H54 (cell line): Measurements from ENCODE around the gene RASA3.

ENCODE experiments used
- DNase-seq: peaks from one replicate; pipeline ENCODE4 v3.0.0; 2011; ENCODE audit warnings: low spot score, mixed read lengths; ENCODE audit not compliant: insufficient read length
- FAIRE-seq: peaks from 3 replicates; lab custom pipeline; 2011; peaks lifted over from hg19 to GRCh38; lab: Jason Lieb, UNC
- POLR2A ChIP-seq: IDR thresholded peaks from 2 replicates; pipeline ENCODE4 v1.6.1; 2011; ENCODE audit warnings: low read depth, mild to moderate bottlenecking, low read length

RASA3 gene

GRCh38 chr13:113972451-113973217 lies 159.8 kb downstream of the RASA3 start:
- FAIRE-seq (no peak), DNase-seq (no peak)
- TF ChIP-seq POLR2A = no peak

- no peak for TF ChIP-seq POLR2A
- no peak for FAIRE-seq
Measured at GRCh38 chr13:113971471-113972231, 160.8 kb downstream of the RASA3 start.

DNA sequence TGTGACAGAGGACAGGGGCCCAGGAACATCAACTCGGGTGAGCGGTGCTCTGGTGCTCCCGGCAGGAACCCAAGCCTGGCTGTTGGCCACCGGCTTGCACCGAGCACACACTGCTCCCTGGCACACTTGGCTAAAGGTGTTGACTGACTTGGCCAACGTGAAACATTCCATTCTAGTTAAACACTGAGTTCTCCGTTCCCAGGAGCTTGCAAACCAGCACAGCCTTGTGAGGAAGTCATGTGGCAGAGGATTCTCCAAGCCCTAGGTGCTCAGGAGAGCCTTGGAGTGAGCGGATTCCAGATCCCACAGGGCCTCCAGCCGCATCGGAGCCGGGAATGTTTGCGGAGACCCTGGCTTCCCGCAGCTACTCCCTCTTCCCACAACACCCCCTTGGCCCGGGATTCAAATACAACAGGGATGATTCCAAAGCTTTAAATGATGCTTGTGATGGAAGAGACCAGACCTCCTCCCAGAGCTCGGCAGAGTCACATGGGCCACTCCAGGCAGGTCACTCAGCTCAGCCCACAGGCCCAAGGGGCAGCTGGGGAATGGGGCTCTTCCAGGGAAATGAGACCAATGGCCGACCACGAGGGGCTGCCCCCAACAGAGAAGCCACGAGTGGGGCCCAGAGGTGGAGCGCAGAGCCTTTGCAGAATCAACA lies 161.5 kb downstream of the RASA3 start:
- DNase-seq (no peak), FAIRE-seq (no peak)
- no peak for TF ChIP-seq POLR2A

More at GRCh38 chr13:113971471-113972231, 160.8 kb downstream of the RASA3 start:
- no peak for DNase-seq

- no peak for DNase-seq
- no peak for FAIRE-seq
- TF ChIP-seq POLR2A = no peak
Measured at GRCh38 chr13:113969973-113970611, 162.3 kb downstream of the RASA3 start.

GRCh38 chr13:113969311-113969972 lies 163.0 kb downstream of the RASA3 start:
- no peak for DNase-seq
- TF ChIP-seq POLR2A = no peak
- no peak for FAIRE-seq

DNA sequence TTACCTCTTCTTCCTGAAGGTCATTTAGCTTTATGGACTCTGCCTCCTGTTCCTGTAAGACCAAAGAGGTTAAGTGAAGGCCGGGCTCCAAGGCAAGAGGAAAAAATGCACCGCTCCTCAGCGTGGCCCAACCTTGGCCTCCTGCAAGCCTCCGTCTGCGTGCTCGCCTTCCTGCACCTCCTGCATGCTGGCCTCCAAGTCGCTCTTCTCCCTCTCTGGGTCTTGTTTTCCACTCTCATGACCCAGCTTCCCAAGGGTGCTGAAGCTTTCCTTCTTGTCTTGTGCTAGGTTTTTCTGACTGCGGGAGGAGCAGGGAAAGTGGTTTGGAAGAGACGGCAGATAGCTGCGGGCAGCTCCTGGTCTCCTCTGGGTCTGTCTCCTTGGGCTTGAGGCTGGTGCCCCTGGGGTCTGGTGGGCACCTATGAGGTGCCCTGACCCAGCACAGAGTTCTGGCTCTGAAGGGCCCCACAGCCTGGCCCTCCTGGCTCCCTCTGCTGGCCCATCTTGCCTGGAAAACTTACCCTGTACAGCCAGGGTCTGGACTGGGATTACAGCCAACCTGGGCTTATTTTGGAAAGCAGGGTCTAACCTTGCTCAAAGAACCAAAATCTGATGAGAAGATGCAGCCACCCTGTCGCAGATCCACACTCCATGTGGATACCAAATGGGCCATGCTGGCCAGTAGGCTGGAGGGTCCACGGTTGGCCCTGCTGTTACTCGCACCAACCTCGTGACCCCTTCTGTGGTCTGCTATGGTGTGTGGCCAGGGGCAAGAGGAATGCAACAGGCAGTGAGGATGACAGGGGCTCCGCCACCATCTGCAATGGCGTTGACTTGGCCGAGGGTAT lies 163.7 kb downstream of the RASA3 start:
- DNase-seq (no peak), FAIRE-seq (no peak)
- no peak for TF ChIP-seq POLR2A

GRCh38 chr13:113967729-113968462 lies 164.5 kb downstream of the RASA3 start:
- no peak for FAIRE-seq

DNA sequence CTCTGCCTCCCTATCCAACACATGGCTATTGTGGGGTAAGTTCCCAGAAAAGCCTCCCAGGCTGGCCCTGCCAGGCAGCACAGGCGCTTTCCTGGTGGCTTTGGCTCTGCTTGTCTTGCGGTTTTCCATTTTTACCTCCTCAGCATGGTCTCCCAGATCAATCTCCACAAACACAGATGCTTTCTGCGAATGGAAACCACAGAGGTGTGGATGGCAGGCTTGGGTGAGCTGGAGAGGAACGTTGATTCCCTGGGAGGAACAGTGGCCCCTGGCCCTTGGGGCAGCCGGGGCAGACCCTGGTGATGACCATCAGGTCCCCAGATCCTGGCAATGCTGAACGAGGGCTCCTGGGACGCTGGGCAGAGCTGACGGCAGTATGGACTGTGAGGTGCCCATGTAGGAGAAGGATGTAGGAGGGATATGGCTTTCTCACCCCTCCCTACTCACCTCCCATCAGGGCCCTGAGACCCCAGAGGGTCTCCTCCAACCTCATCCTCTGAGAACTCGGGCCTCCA lies 165.2 kb downstream of the RASA3 start:
- no peak for FAIRE-seq
- no peak for DNase-seq
- no peak for TF ChIP-seq POLR2A

More at GRCh38 chr13:113967729-113968462, 164.5 kb downstream of the RASA3 start:
- TF ChIP-seq POLR2A = no peak
- DNase-seq = no peak

GRCh38 chr13:113965968-113966884 lies 166.2 kb downstream of the RASA3 start:
- no peak for FAIRE-seq
- no peak for TF ChIP-seq POLR2A

DNA sequence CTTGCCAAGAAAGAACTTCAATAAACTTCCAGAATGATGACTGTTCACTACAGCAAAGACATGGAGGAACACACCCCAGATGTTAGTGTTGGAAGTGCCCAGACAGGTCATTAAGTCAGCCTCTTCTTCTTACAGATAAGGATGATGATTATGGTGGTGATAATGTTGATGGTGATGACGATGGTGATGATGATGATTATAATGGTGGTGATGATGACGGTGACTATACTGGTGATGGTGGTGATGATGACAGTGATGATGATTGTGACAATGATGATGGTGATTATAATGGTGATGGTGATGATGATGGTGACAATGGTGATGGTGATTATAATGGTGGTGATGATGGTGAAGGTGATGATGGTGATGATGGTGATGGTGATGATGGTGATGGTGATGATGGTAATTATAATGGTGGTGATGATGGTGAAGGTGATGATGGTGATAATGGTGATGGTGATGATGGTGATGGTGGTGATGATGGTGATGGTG lies 167.0 kb downstream of the RASA3 start:
- TF ChIP-seq POLR2A = no peak
- DNase-seq = no peak
- no peak for FAIRE-seq

More at GRCh38 chr13:113965968-113966884, 166.2 kb downstream of the RASA3 start:
- DNase-seq = no peak
